Peyer's patch (tissue), 4 donors: Measurements from ENCODE around the gene FAM53A.

ENCODE experiments used
- POLR2A ChIP-seq, 2 donors: fragments of 450-650 bp; IDR thresholded peaks; one replicate each; pipeline ENCODE4 v1.5.1; 2017; ENCODE audit warnings: antibody characterized with exemption in 2 of 2, mild to moderate bottlenecking in 2 of 2, moderate library complexity in 2 of 2
- TF ChIP-seq, protein P1 (sequence below), 6 experiments: fragments of 450-650 bp in 4 of 6; fragments of 200-600 bp in 2 of 6; sonication (generic) in 1 of 6; IDR thresholded peaks; one replicate each; pipeline ENCODE4 v1.5.1; 2017 to 2019; ENCODE audit warnings: antibody characterized with exemption in 6 of 6, mild to moderate bottlenecking in 3 of 6, moderate library complexity in 1 of 6

DNA sequence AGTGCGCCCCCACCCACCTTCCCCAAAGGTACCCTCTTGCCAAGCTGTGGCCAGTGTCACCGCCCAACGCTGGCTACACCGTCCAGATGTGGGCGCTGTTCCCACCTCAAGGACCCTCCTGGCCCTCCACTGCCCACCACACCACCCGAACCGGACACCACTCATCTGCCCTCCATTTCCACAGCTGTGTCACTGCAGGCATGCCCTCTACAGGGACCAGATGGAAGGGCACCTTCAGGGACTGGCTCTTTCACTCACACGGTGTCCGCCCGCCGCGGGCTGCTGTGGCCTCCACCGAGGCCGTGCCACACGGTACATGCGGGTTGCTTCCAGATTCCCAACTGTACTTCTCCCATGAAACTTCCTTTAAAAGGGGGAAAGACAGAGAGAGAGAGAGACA, 87.7 kb downstream of the FAM53A start:
- TF ChIP-seq, protein P1, sequence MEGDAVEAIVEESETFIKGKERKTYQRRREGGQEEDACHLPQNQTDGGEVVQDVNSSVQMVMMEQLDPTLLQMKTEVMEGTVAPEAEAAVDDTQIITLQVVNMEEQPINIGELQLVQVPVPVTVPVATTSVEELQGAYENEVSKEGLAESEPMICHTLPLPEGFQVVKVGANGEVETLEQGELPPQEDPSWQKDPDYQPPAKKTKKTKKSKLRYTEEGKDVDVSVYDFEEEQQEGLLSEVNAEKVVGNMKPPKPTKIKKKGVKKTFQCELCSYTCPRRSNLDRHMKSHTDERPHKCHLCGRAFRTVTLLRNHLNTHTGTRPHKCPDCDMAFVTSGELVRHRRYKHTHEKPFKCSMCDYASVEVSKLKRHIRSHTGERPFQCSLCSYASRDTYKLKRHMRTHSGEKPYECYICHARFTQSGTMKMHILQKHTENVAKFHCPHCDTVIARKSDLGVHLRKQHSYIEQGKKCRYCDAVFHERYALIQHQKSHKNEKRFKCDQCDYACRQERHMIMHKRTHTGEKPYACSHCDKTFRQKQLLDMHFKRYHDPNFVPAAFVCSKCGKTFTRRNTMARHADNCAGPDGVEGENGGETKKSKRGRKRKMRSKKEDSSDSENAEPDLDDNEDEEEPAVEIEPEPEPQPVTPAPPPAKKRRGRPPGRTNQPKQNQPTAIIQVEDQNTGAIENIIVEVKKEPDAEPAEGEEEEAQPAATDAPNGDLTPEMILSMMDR (IDR thresholded peaks at IDR 0.05) = no peak
- TF ChIP-seq POLR2A (IDR thresholded peaks at IDR 0.05) = no peak
